Stimulated activated CD4-positive, alpha-beta T cell treated with anti-CD3 and anti-CD28 coated beads, TNF-alpha, amount 100 ng/mL, for 24 hours (primary cell): ENCODE measurements around the gene DEFB108B.
A peak's percentile ranks its signal among the peaks of the same experiment; 100 is the strongest.
"Not testable (repeated sequence)": the region's sequence is repeated elsewhere in the genome, so short reads cannot be mapped to it uniquely, and the experiment has no call there.

ENCODE experiments used
- DNase-seq, 3 experiments: peaks; one replicate each; pipeline ENCODE4 v3.0.0-alpha.2; 2020; ENCODE audit warnings: low read depth in 3 of 3

The DEFB108B gene

GRCh38 chr11:71813481-71814355 is 19.3 kb upstream of the DEFB108B start:
- peak; percentile 66 to 77 (median 75) for DNase-seq

- DNase-seq: not testable (repeated sequence)
Observed at GRCh38 chr11:71821539-71821938, 11.5 kb upstream of the DEFB108B start.

DNA sequence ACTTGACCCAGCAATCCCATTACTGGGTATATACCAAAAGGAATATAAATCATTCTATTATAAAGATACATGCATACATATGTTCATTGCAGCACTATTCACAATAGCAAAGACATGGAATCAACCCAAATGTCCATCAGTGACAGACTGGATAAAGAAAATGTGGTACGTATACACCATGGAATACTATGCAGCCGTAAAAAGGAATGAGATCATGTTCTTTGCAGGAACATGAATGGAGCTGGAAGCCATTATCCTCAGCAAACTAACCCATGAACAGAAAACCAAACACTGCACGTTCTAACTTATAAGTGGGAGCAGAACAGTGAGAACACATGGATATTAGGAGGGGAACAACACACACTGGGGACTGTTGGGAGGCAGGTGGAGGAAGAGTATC is 3.8 kb upstream of the DEFB108B start:
- not testable (repeated sequence) for DNase-seq

DNA sequence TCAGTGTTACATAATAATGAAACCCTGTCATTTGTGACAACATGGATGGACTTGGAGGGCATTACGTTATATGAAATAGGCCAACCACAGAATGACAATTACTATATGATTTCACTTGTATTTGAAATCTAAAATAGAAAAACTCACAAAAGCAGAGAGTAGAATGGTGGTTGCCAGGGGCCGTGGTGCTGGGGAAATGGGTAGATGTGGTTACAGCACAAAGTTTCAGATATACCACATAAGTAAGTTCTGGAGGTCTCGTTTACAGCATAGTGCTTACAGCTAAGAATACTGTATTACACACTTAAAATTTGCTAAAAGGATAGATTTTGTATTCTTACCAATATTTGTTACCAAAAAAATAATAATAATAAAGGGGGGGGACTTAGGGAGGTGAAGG is 3.3 kb upstream of the DEFB108B start:
- not testable (repeated sequence) for DNase-seq

- not testable (repeated sequence) for DNase-seq
Observed at GRCh38 chr11:71842720-71843119, 9.7 kb downstream of the DEFB108B start.

GRCh38 chr11:71843355-71843754 is 10.4 kb downstream of the DEFB108B start:
- not testable (repeated sequence) for DNase-seq

- no peak for DNase-seq
Observed at GRCh38 chr11:71843858-71844257, 10.9 kb downstream of the DEFB108B start.

DNA sequence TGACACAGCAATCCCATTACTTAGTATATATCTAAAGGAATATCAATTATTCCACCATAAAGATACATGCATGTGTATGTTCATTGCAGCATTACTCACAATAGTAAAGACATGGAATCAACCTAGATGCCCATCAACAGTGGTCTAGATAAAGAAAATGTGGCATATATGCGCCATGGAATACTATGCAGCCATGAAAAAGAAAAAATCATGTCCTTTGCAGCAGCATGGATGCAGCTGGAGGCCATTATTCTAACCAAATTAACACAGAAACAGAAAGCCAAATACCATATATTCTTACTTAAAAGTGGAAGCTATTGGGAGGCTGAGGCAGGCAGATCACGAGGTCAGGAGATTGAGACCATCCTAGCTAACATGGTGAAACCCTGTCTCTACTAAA is 20.9 kb downstream of the DEFB108B start:
- DNase-seq: not testable (repeated sequence)

GRCh38 chr11:71855880-71856279 is 22.9 kb downstream of the DEFB108B start:
- DNase-seq: not testable (repeated sequence)

GRCh38 chr11:71860835-71861234 is 27.8 kb downstream of the DEFB108B start:
- DNase-seq: not testable (repeated sequence)

- not testable (repeated sequence) for DNase-seq
Observed at GRCh38 chr11:71863978-71864627, 31.1 kb downstream of the DEFB108B start.

GRCh38 chr11:71867209-71867608 is 34.2 kb downstream of the DEFB108B start:
- not testable (repeated sequence) for DNase-seq

DNA sequence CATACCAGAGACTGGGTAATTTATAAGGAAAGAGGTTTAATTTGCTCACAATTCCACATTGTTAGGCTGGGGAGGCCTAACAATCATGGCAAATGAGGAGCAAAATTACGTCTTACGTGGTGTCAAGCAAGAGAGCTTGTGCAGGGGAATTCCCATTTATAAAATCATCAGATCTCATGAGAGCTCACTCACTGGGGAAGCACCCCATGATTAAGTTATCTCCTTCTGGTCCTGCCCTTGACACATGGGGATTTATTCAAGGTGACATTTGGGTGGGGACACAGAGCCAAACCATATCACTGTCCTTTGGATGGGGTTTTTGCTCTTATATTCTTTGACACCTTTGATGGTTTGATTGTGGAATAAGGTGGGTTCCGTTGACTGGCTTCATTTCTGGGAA is 36.9 kb downstream of the DEFB108B start:
- not testable (repeated sequence) for DNase-seq

DNA sequence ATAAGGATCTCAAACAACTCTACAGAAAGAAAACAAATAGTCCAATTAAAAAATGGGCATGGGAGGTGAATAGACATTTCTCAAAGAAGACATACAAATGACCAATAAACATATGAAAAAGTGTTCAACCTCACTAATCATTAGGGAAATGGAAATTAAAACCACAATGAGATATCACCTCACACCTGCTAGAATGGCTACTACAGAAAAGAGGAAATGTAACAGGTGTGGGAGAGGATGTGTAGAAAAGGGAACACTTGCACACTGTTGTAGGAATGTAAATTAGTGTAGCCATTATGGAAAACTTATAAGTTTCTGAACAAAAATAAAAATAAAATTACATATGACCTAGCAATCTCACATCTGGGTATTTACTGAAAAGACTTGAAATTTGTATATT is 37.7 kb downstream of the DEFB108B start:
- not testable (repeated sequence) for DNase-seq

DNA sequence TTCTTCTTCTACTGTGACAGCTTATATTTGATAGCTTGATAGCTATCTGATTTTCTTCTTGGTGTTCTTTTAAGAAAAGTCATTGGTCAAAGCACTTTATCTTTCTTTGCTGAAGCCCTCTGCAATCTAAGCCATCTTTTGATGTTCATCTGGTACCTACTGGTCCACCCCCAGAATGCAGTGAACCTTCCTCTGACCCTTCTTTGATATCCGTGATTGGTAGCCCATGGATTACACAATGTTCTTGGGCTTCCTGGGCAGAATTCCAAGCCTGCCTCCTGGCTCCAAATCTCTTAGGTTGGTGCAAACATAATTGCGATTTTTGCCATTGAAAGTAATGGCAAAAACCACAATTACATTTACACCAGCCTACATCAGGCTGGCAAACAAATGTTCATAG is 43.3 kb downstream of the DEFB108B start:
- DNase-seq: not testable (repeated sequence)

DNA sequence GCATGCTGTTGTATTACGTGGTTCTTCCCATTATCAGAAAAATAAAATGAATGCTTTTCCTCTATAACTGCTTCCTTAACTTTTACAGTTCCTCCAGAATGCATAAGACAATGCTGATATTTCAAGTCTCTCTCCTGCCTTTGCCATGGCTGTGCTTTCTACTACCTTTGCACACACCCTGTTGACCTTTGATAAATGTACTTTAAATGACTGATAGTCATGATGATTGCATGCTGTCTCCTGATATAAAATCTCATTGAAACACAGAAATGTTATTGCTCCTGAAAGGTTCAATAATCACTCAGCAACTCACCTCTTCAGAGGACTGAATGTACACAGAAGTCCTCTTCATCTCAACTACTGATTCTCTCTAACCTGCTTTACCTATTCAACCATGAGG is 45.1 kb downstream of the DEFB108B start, which contains the start of gene DEFB131B:
TSS of gene DEFB131B (plus strand) at position 395 of the 400 bp plus-strand sequence. CDS start at position 395, 0 bp downstream.
- DNase-seq: not testable (repeated sequence)

DNA sequence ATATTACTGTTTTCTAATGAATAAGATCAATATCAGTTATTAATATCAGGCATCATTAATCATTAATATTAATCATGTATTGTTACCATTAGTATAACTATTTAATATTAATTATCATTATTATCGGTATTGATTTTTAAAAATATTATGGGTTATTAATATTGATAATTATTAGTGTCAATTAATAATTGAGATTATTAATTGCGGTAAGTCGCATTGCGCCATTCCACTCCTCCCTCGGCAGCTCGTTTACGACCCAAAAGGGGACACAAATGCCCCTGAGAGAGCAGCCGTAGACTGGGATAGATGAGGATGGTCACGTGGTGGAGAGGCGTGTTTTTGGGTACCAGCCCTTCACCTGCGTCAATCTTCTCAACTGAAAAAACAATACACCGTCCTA is 52.8 kb downstream of the DEFB108B start:
- not testable (repeated sequence) for DNase-seq
